DMS 273 (cell line): Measurements from ENCODE around the gene PLXNA4.
A peak's percentile ranks its signal among the peaks of the same experiment; 100 is the strongest.

Experiments
- DNase-seq: peaks from one replicate; lab custom pipeline; 2025; ENCODE audit not compliant: unreplicated experiment; lab: John Stamatoyannopoulos, UW

Gene PLXNA4

DNA sequence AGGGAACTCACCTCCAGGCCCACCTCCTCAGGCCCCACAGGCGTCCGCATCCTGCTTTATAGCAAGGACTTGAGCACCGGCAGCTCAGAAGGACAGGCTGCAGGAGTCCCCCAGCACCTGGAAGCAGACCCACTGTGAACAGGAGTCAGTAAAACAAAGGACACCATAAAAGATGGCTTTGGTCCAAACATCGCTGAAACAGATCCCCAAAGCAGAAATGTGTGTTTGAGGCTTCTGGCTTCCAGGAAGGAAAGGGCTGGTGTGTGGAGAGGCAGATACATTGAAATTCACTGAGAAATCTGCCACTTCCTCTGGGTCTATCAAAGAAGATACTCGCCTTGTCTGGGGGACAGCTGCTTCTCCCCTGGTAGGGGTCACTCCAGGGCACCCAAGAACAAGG is 286.2 kb downstream of the PLXNA4 start:
- DNase-seq, result no peak

DNA sequence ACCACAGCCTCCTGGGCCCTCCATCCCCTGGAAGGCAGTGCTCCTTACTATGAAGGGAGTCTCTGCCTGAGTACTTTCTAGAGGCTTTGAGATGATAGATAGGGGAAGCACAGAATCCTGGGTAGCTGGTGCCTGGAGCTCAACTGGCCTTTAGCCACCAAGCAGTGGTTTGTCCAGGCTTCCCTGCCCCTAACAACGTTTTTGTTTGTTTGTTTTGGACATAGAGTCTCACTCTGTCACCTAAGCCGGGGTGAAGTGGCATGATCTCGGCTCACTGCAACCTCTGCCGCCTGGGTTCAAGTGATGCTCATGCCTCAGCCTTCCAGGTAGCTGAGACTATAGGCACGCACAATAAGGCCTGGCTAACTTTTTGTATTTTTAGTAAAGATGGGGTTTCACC is 289.4 kb downstream of the PLXNA4 start:
- DNase-seq, result no peak

GRCh38 chr7:132280335-132280734 is 295.9 kb downstream of the PLXNA4 start:
- DNase-seq, result peak; percentile 9

GRCh38 chr7:132279718-132280117 is 296.6 kb downstream of the PLXNA4 start:
- DNase-seq, result no peak

DNA sequence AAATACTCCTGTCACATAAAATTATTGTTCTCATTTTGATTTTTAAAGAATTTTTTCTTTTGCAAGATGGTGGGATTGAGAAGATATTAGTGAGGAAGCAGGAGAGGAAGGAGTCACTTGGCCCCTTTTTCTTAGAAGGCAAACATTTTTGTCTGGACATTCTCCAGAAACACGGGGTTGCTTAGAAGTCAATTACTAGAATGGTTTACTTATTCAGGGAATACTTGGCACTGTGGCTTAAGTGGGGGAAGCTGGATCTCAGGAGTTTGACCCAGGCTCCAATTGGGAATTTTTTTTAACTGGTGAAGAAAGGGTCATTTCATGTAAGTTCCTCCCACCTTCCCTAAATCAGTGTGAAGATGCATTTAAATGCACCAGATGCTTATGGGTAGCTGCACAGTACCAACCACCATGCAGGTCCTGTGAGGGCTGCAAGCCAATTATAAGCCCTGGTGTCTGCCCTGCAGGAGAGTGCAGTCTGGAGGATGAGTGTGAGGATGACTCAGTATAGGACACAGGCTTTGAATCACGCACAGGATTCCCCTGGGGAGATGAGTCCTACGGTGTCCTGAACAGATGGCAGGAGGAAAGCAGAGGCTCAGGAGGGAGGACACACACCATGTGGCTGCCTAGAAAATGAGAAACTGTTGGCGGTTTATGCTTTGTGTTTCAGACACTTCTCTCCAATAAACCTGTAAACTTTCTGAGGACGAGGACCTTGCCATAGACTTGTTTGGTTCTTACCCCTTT is 299.1 kb downstream of the PLXNA4 start:
- peak; percentile 89 for DNase-seq

- peak; percentile 59 for DNase-seq
Observed at GRCh38 chr7:132276234-132276630, 300.0 kb downstream of the PLXNA4 start.

DNA sequence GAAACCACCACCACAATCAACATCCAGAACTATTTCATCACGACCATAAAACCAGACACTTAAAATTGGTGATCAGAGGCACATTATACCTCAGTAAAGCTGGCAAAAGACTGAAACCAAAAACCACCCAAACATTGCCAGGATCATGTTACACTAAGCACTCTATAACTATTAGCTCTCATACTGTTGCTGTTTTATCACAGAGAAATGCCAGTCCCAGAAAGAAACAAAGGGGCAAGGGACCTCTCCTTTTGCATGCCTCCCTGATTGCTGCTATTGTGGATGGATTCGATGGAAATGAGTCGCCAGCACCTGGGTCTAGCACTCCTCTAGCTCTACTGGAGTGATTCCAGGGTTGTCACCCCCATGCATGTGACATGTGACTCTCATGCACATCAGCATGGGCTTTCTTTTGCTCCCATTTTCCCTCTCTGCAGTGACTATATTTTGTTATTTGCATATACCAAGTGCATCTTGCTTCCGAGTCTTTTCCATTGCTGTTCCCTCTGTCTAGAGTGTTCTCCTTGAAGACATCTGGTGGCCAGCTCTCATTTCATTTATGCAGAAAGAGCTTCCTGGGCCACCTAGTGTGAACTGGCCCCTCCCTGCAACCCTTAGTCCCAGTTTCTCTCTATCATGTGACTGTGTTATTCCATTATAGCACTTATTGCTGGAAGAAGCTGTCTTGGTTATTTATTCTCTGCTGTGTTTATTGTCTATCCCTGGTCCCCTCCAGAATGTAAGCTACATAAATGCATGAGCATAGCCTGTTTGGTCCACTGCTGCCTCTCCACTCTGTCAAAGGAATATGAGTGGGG is 300.6 kb downstream of the PLXNA4 start:
- DNase-seq, result peak; percentile 79

- no peak for DNase-seq
Observed at GRCh38 chr7:132272763-132273371, 303.4 kb downstream of the PLXNA4 start.

- peak; percentile 46 for DNase-seq
Observed at GRCh38 chr7:132270517-132270916, 305.8 kb downstream of the PLXNA4 start.

- no peak for DNase-seq
Observed at GRCh38 chr7:132269718-132270117, 306.6 kb downstream of the PLXNA4 start.

DNA sequence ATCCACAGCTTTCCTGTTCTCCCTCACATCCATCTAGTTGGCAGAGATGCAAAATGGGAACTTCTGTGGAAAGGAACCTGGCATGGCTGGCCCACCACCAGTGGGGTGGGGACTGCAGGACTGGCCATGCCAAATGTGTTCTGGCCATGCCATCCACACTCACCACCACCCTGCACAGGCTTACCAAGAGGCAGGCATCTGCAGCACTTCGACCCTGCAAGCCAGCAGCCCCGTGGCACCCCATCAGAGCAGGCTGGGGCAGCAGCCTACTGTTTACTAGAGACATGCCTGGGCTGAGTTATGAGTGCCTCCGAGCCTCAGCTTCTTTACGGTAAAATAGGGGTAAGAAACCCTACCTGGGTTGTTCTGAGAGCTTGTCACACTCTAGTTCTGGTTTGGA is 313.1 kb downstream of the PLXNA4 start:
- DNase-seq, result no peak

DNA sequence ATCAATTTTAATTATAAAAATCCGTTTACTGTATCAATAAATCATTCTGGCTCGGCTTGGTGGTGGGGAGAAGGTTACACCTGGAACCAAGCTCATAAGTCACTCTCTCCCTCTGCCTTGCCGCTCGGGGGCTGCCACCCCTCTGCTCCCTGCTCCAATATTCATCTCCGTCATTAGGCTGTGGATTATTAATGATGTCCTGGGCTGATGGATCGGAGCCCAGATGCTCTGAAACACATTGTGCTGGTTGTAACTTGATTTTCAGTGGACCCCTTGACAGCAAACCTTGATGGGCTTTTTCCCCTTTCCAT is 314.2 kb downstream of the PLXNA4 start:
- no peak for DNase-seq

GRCh38 chr7:132261327-132262159 is 314.7 kb downstream of the PLXNA4 start:
- DNase-seq, result no peak

DNA sequence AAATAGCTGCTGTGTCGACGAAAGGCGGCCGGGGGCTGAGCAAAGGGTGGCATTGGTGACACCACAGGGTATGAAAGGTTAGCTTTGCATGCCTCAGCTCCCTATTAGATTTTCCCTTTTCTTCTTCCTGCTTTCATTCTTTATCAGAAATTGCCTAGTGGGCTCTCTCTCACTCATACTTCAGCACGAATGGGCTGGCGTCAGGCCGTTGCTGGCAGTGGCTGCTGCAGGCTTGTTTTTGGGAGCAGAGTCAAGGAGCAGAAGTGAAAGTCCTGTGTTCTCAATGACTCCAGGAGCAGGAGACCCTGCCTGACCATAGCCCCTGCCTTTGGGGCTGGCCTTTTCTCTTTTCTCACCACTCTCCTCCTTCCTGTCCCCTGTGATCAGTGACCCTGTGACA is 318.0 kb downstream of the PLXNA4 start:
- no peak for DNase-seq

GRCh38 chr7:132257253-132257652 is 319.0 kb downstream of the PLXNA4 start:
- no peak for DNase-seq

DNA sequence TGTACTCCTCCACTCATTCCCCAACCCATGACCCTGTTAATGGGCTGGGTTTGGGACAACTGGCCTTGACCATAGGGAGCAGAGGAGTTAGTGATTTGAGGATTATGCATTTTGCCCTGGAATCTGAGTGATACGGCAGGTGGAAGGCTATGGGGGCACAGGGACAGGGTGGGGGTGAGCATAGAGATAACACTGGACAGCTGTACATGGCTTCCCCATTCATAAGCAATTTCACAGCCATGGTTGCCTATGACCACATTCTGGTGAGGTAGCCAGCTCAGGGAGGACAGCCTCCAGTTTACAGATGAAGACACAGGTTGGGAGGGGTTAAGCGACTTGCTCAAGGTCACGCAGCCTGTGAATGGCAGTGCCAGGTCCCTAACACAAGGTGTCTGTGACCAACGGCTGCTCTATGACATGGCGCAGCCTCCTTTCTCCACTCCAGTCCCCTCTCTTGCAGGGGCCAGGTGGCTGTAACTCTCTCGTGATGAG is 319.5 kb downstream of the PLXNA4 start:
- no peak for DNase-seq

DNA sequence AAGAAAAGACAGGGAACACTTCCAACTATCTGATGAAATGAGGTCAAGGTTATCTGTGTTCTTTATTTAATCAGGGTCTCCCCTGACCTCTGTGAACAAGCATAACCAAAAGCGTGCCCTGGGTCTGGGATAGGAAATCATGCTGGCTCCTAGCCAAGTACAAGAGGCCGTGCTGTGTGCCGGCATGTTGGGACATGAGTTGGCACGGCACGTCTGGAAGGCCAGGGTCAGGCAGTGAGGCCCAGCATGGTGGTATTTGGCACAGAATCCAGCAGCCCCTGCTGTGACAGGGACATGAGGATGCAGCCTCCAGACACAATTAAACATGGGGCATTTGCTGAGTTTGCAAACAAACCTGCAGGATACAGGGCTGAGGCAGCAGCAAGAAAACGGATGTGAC is 320.4 kb downstream of the PLXNA4 start:
- DNase-seq, result peak; percentile 84

DNA sequence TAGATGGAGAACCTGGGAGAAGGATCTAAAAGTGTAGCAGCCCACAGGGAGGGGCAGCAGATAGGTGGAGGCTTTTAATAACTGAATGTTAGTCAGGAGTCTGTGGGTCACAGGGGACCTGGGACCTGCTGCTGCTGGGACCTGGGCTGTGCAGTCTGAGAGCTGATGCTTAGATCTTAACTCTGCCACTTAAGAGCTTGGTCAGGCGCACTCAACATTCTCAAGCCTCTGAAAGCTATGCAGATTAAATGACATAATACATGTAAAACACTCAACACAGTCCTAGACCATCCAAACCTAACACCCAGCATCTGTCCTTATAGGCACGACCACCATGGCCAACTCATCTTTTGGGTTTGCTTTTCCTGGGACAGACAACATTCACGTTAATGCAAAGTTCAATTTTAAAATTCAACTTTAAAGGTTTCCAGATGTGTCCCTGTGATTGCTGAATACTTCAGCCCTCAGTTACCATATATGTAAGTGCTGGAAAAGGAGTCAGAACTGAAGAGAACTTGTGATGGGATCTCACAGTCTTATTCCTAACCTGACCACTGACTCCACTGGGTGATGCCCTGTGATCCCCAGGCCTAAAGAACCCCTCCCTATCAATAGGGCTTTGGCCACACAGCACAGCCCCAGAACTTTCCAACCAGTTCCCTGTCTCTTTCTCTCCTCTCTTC is 321.0 kb downstream of the PLXNA4 start:
- DNase-seq, result peak; percentile 27

DNA sequence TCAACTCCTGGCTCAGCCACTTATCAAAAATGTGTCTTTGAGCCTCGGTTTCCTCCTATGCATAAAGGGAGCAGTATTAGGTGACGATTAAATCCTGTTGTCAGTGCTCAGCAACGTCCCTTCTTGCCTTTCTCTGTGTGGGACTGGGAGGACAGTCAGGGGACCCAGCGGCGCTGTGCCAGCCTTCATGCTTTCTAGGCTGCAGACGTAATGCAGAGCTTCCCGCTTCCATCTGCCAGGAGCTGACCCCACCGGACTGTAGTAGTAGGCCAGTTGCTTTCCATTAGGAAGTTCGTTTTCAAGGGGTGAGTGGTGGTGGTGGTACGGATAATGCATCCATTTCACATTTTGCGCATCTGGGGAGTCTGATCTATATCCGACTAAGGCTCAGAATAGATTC is 321.8 kb downstream of the PLXNA4 start:
- DNase-seq, result no peak

DNA sequence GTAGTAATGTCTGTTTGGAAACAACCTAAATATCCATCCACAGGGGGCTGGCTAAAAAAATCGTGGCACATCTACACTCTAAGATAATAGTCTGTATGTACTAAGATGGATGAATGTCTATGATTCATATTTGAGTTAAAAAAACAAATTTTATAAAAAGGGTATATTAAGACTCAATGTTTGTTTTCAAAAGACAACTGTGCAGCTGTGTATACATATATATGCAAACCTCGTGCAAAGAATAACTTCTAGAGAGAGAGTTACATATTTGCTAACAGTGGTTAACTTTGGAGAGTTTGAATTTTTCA is 323.5 kb downstream of the PLXNA4 start:
- DNase-seq, result no peak

GRCh38 chr7:132251327-132251659 is 325.0 kb downstream of the PLXNA4 start:
- DNase-seq, result peak; percentile 84
